ENCODE results near the gene ZFHX2.
"Not testable (repeated sequence)": the region's sequence is repeated elsewhere in the genome, so short reads cannot be mapped to it uniquely, and the experiment has no call there.

The ZFHX2 gene

GRCh38 chr14:23539248-23540140, 12.1 kb downstream of the ZFHX2 start:
- no peak for DNase-seq (ENCODE audit: low read depth)

GRCh38 chr14:23538785-23539184, 12.8 kb downstream of the ZFHX2 start:
- no peak for DNase-seq (ENCODE audit: low read depth)

GRCh38 chr14:23538050-23538718, 13.4 kb downstream of the ZFHX2 start:
- DNase-seq (ENCODE audit: low read depth): no peak

- DNase-seq (ENCODE audit: low read depth): no peak
Measured at GRCh38 chr14:23537351-23538049, 14.1 kb downstream of the ZFHX2 start.

- not testable (repeated sequence) for DNase-seq (ENCODE audit: low read depth)
Measured at GRCh38 chr14:23536906-23537305, 14.7 kb downstream of the ZFHX2 start.

- DNase-seq (ENCODE audit: low read depth): no peak
Measured at GRCh38 chr14:23536494-23536893, 15.1 kb downstream of the ZFHX2 start.

GRCh38 chr14:23535943-23536342, 15.6 kb downstream of the ZFHX2 start:
- DNase-seq (ENCODE audit: low read depth): no peak

GRCh38 chr14:23533652-23534435, 17.7 kb downstream of the ZFHX2 start:
- DNase-seq (ENCODE audit: low read depth): no peak

- DNase-seq (ENCODE audit: low read depth): no peak
Measured at GRCh38 chr14:23532658-23533057, 18.9 kb downstream of the ZFHX2 start.

- no peak for DNase-seq (ENCODE audit: low read depth)
Measured at GRCh38 chr14:23531391-23531790, 20.2 kb downstream of the ZFHX2 start.

- DNase-seq (ENCODE audit: low read depth): no peak
Measured at GRCh38 chr14:23530375-23531055, 21.1 kb downstream of the ZFHX2 start.

- no peak for DNase-seq (ENCODE audit: low read depth)
Measured at GRCh38 chr14:23529016-23529415, 22.5 kb downstream of the ZFHX2 start.

- DNase-seq (ENCODE audit: low read depth): no peak
Measured at GRCh38 chr14:23528555-23528954, 23.0 kb downstream of the ZFHX2 start.

- DNase-seq (ENCODE audit: low read depth): no peak
Measured at GRCh38 chr14:23525611-23526010, 26.0 kb downstream of the ZFHX2 start.

GRCh38 chr14:23524954-23525353, 26.6 kb downstream of the ZFHX2 start:
- DNase-seq (ENCODE audit: low read depth): no peak

GRCh38 chr14:23523229-23524016, 28.1 kb downstream of the ZFHX2 start:
- no peak for DNase-seq (ENCODE audit: low read depth)

- no peak for DNase-seq (ENCODE audit: low read depth)
Measured at GRCh38 chr14:23522643-23523198, 28.8 kb downstream of the ZFHX2 start.

- DNase-seq (ENCODE audit: low read depth): no peak
Measured at GRCh38 chr14:23521785-23522640, 29.6 kb downstream of the ZFHX2 start.

GRCh38 chr14:23520899-23521533, 30.5 kb downstream of the ZFHX2 start:
- DNase-seq (ENCODE audit: low read depth): no peak

All from stromal cell of bone marrow (primary cell).